Stimulated activated CD8-positive, alpha-beta memory T cell treated with anti-CD3 and anti-CD28 coated beads, Interleukin-12 subunit alpha, Interleukin-12 subunit beta, amount 100 ng/mL, for 4 hours (primary cell): ENCODE results near the gene KRTAP6-1.

Source experiments
- DNase-seq: peaks from one replicate; pipeline ENCODE4 v3.0.0-alpha.2; 2020; ENCODE audit warnings: low read depth

The KRTAP6-1 gene

DNA sequence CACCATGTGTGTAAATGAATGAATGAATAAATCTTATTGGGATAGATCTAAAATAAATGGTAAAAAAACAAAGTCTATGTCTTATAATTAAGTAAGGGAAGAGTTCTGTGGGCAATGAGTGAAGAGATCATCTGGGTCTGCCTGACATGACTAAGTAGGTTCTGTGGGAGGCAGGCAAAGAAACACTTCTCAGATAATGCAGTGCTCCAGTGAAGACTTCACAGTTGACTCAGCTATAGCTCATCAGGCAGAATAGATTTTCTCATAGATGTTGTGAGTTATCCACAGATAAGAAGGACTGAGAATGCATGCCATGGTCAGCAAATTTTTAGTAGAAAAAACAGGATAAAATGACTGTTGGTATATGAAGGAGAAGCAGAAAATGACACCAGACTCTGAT lies 36.0 kb downstream of the KRTAP6-1 start:
- DNase-seq = no peak

DNA sequence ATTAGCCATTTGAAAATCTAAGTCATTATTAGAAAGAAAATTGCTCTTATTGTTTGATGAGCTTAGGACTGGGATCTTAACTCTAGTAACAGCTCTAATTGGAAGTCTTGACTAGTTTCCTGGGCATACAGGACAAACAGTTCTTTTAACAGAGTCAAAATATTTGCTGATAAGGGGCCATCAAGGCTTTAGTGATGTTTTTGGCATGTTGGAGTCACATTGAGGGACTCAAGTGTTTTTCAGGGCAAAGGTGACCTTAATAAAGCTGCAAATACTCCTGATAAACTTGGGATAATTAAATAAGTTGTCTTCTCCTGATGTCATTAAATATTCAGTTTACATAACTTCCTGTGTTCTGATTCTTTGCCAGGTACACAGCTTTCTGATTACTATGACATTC lies 46.1 kb downstream of the KRTAP6-1 start:
- DNase-seq = no peak

DNA sequence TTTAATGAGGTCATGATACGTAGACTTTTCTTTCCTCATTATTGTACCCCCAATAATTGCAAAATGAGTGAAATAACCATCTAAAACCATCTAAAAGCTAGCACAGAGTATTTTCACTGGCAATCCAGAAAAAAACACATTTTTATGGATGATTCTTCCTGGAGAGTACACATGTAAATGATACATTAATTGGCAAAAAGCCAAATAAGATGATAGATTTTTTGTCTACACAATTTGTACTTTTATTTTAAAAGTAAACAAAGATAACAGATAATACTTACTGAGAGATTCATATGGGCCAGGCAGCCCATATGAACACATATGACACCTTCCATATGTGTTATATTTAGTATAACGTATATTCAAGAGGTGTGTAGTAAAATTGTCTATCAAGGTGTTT lies 50.1 kb downstream of the KRTAP6-1 start:
- DNase-seq = no peak
